ENCODE data around the gene PCNX2.
A peak's percentile ranks its signal among the peaks of the same experiment; 100 is the strongest.

PCNX2 gene

GRCh38 chr1:233060461-233060994, 235.0 kb downstream of the PCNX2 start:
- no peak for DNase-seq (ENCODE audit: low spot score)

GRCh38 chr1:233057836-233058235, 237.7 kb downstream of the PCNX2 start:
- no peak for DNase-seq (ENCODE audit: low spot score)

GRCh38 chr1:233055879-233056641, 239.5 kb downstream of the PCNX2 start:
- no peak for DNase-seq (ENCODE audit: low spot score)

- DNase-seq (ENCODE audit: low spot score) = no peak
Measured at GRCh38 chr1:233045588-233045987, 249.9 kb downstream of the PCNX2 start.

GRCh38 chr1:233042834-233043233, 252.7 kb downstream of the PCNX2 start:
- DNase-seq (ENCODE audit: low spot score) = no peak

GRCh38 chr1:233040494-233040893, 255.0 kb downstream of the PCNX2 start:
- no peak for DNase-seq (ENCODE audit: low spot score)

- no peak for DNase-seq (ENCODE audit: low spot score)
Measured at GRCh38 chr1:233038581-233038980, 256.9 kb downstream of the PCNX2 start.

GRCh38 chr1:233037843-233038242, 257.7 kb downstream of the PCNX2 start:
- no peak for DNase-seq (ENCODE audit: low spot score)

GRCh38 chr1:233034836-233035235, 260.7 kb downstream of the PCNX2 start:
- DNase-seq (ENCODE audit: low spot score) = no peak

GRCh38 chr1:233033361-233033760, 262.2 kb downstream of the PCNX2 start:
- peak; percentile 58 for DNase-seq (ENCODE audit: low spot score)

- no peak for DNase-seq (ENCODE audit: low spot score)
Measured at GRCh38 chr1:233032916-233033315, 262.6 kb downstream of the PCNX2 start.

GRCh38 chr1:233031521-233031920, 264.0 kb downstream of the PCNX2 start:
- DNase-seq (ENCODE audit: low spot score) = no peak

GRCh38 chr1:233027046-233027445, 268.5 kb downstream of the PCNX2 start:
- DNase-seq (ENCODE audit: low spot score) = no peak

- no peak for DNase-seq (ENCODE audit: low spot score)
Measured at GRCh38 chr1:233025567-233025966, 270.0 kb downstream of the PCNX2 start.

- DNase-seq (ENCODE audit: low spot score) = no peak
Measured at GRCh38 chr1:233025157-233025556, 270.4 kb downstream of the PCNX2 start.

- DNase-seq (ENCODE audit: low spot score) = no peak
Measured at GRCh38 chr1:233024199-233024598, 271.3 kb downstream of the PCNX2 start.

- DNase-seq (ENCODE audit: low spot score) = no peak
Measured at GRCh38 chr1:233022246-233022645, 273.3 kb downstream of the PCNX2 start.

GRCh38 chr1:233020426-233020825, 275.1 kb downstream of the PCNX2 start:
- DNase-seq (ENCODE audit: low spot score) = no peak

GRCh38 chr1:233019778-233020325, 275.7 kb downstream of the PCNX2 start:
- no peak for DNase-seq (ENCODE audit: low spot score)

GRCh38 chr1:233019083-233019482, 276.4 kb downstream of the PCNX2 start:
- no peak for DNase-seq (ENCODE audit: low spot score)

- no peak for DNase-seq (ENCODE audit: low spot score)
Measured at GRCh38 chr1:233016798-233017197, 278.7 kb downstream of the PCNX2 start.

GRCh38 chr1:233015965-233016364, 279.6 kb downstream of the PCNX2 start:
- no peak for DNase-seq (ENCODE audit: low spot score)

GRCh38 chr1:233012021-233012420, 283.5 kb downstream of the PCNX2 start:
- no peak for DNase-seq (ENCODE audit: low spot score)

- no peak for DNase-seq (ENCODE audit: low spot score)
Measured at GRCh38 chr1:233010146-233010545, 285.4 kb downstream of the PCNX2 start.
